Naive B cell (primary cell): ENCODE measurements around the gene DVL1. TPM values are rescaled to one million over a fixed set of nuclear protein-coding genes. Genes with fewer than 3 reads are reported as not detected.
A peak's percentile ranks its signal among the peaks of the same experiment; 100 is the strongest.

Experiments used
- ATAC-seq, 2 donors: fragments of 150-1000 bp; cut with Tn5 transposase; 2 replicates each; pipeline ENCODE4 v1.10.0; 2021; ENCODE audit warnings: low read depth in 2 of 2, mild to moderate bottlenecking in 2 of 2, moderate library complexity in 2 of 2
- DNase-seq: peaks from one replicate; pipeline ENCODE4 v3.0.0; 2022
- H3K27ac Mint-ChIP-seq, 6 donors: one replicate each; pipeline ENCODE4 v1.8.0; 2020 to 2022; ENCODE audit warnings: mild to moderate bottlenecking in 6 of 6, mixed read lengths in 6 of 6, moderate library complexity in 5 of 6, inconsistent platforms in 2 of 6
- H3K27me3 Mint-ChIP-seq, 3 donors: one replicate each; pipeline ENCODE4 v1.8.0; 2021 to 2022; ENCODE audit warnings: mixed read lengths in 3 of 3, mild to moderate bottlenecking in 1 of 3
- H3K36me3 Mint-ChIP-seq, 2 donors: one replicate each; pipeline ENCODE4 v1.8.0; 2020 to 2022; ENCODE audit warnings: mixed read lengths in 2 of 2, inconsistent platforms in 1 of 2, mild to moderate bottlenecking in 1 of 2
- H3K4me1 Mint-ChIP-seq, 3 donors: one replicate each; pipeline ENCODE4 v1.8.0; 2020 to 2022; ENCODE audit warnings: mixed read lengths in 3 of 3, inconsistent platforms in 1 of 3, mild to moderate bottlenecking in 1 of 3, moderate library complexity in 1 of 3
- H3K4me3 Mint-ChIP-seq, 8 donors: one replicate each; pipeline ENCODE4 v1.8.0; 2020 to 2022; ENCODE audit warnings: mild to moderate bottlenecking in 8 of 8, mixed read lengths in 8 of 8, moderate library complexity in 8 of 8, inconsistent platforms in 2 of 8
- H3K9me3 Mint-ChIP-seq, 7 donors: one replicate each; pipeline ENCODE4 v1.8.0; 2020 to 2022; ENCODE audit warnings: mixed read lengths in 7 of 7, mild to moderate bottlenecking in 5 of 7, inconsistent platforms in 2 of 7, moderate library complexity in 1 of 7
- polyA plus RNA-seq, 6 donors: library from polyadenylated mRNA; unstranded; fragments of 300-500 nt; fragmentation: Illumina TruSeq; gene quantifications; one replicate each; pipeline ENCODE4 v1.2.3, GENCODE V29; 2021; ENCODE audit warnings: low read depth in 6 of 6

Gene DVL1
- polyA plus RNA-seq, 6 donors from 2014 or later, result 0.40 to 1.0 (median 0.68) TPM; not detected in 1

DNA sequence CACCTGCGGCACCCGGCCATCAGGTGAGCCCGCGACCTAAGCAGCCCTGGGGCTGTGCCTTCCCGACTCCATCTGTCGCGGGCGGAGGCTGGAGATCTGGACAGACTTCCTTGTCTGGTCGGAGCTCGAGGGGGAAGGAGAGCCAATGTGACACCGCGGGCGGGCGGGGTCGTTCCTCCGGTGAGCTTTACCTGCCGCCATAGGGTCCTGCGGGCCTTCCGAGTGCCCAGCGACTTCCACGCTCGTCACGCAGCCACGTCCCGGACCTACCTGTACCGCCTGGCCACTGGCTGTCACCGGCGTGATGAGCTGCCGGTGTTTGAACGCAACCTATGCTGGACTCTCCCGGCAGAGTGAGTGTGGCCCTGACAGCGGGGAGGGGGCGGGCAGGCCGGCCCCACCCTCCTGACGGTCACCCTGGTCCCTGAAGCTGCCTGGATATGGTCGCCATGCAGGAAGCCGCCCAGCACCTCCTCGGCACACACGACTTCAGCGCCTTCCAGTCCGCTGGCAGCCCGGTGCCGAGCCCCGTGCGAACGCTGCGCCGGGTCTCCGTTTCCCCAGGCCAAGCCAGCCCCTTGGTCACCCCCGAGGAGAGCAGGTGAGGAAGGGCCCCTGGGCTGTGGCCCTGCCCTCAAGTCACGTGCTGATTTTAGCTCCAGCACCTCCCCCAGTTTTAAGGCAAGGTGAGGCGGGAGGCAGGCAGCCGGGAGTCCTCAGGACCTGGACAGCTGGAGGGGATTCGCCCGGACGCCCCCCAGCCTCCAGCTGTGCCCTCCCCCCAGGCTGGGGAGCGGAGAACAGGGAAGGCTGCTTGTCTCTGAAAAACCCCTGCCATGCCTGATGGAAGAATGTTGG, 39.7 kb downstream of the DVL1 start:
- H3K27ac Mint-ChIP-seq, result peak overlapping the region in 3 of 6 donors; percentile 42 to 79 (median 47)
- H3K9me3 Mint-ChIP-seq, result no peaks in the 10 kb centered on the region
- H3K36me3 Mint-ChIP-seq, result no peaks in the 10 kb centered on the region
- peaks cover 18 to 28% (median 20%) of the 10 kb centered on the region in 3 donors for H3K4me1 Mint-ChIP-seq
- DNase-seq (no peak), ATAC-seq (no peak)
- no peaks in the 10 kb centered on the region for H3K27me3 Mint-ChIP-seq
- H3K4me3 Mint-ChIP-seq, result peak overlapping the region; percentile 34 to 89 (median 74)

DNA sequence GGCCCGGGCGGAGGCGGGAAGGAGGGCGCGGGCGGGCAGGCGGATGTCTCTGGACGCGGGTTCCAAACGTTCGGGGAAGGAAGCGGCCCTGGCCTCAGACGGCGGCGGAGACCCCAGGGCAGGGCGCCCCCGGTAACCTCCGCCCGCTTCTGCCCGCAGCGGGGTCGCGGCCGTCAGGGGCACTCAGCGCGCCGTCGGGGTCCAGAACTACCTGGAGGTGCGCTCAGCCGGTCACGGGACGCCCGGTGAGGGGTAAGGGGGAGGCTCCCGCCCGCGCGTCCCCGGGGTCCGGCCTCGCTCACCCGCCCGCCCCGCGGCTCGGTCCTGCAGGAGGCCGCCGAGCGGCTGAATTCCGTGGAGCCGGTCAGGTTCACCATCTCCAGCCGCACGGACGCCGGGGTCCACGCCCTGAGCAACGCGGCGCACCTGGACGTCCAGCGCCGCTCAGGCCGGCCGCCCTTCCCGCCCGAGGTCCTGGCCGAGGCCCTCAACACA, 40.4 kb downstream of the DVL1 start:
- H3K36me3 Mint-ChIP-seq, result no peaks in the 10 kb centered on the region
- peak overlapping the region; percentile 79 to 95 (median 86) for H3K4me3 Mint-ChIP-seq
- no peak for DNase-seq
- H3K4me1 Mint-ChIP-seq, result peaks cover 19 to 30% (median 20%) of the 10 kb centered on the region in 3 donors
- H3K27me3 Mint-ChIP-seq, result no peaks in the 10 kb centered on the region
- no peak for ATAC-seq
- peak overlapping the region; percentile 70 to 96 (median 86) for H3K27ac Mint-ChIP-seq
- no peaks in the 10 kb centered on the region for H3K9me3 Mint-ChIP-seq

DNA sequence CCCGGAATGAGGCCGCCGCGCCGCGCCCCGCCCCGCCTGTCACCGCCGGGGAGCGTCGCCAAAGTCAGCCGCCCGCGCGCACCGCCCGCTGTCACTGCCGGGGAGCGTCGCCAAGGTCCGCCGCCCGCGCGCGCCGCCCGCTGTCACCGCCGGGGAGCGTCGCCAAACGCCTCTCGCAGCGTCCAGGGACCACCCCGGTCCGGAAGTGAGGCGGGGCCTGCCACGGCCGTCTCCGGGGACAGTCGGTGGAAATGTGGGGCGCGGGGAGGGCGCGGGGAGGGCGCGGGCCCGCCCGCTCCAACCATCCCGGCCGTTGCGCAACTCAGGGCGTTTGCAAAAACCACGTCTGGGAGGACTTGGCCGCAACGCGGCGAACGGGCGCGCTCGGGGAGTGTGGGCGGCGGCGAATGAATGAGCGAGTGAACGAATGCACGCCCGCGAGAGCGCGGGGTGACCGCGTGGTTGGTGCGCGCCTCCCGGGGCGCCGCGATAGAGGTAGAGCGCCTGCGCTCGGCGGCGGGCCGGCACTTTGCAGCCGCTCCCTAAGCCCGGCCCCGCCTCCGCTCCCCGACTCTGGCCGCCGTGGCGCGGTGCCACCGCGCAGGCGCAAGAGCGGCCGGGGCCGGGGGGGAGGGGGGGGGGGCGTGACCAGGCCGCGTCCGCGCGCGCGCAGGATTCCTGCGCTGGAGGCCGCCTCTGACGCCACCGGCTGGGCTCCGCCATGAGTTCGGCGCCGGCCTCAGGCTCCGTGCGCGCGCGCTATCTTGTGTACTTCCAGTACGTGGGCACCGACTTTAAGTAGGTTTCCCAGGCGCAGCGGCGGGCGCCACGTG, 41.1 kb downstream of the DVL1 start, which contains the start of the genes ACAP3 and PUSL1:
Gene ACAP3 (minus strand): TSS at position 8 of the 833 bp plus-strand sequence. CDS start 115 bp downstream, outside the sequence.
Gene PUSL1 (plus strand): TSS at position 675 of the 833 bp plus-strand sequence. CDS start 47 bp downstream, at position 722.
- ATAC-seq (peak; percentile 66 to 71), DNase-seq (peak; percentile 89)
- Mint-ChIP-seq H3K27me3 (no peaks in the 10 kb centered on the region), H3K4me3 (peak within 1 kb of the TSS; percentile 79 to 95 (median 88)), H3K36me3 (no peaks in the 10 kb centered on the region), H3K4me1 (peaks cover 19 to 30% (median 20%) of the 10 kb centered on the region in 3 donors), H3K27ac (peak within 1 kb of the TSS; percentile 81 to 96 (median 91)), H3K9me3 (no peaks in the 10 kb centered on the region)

DNA sequence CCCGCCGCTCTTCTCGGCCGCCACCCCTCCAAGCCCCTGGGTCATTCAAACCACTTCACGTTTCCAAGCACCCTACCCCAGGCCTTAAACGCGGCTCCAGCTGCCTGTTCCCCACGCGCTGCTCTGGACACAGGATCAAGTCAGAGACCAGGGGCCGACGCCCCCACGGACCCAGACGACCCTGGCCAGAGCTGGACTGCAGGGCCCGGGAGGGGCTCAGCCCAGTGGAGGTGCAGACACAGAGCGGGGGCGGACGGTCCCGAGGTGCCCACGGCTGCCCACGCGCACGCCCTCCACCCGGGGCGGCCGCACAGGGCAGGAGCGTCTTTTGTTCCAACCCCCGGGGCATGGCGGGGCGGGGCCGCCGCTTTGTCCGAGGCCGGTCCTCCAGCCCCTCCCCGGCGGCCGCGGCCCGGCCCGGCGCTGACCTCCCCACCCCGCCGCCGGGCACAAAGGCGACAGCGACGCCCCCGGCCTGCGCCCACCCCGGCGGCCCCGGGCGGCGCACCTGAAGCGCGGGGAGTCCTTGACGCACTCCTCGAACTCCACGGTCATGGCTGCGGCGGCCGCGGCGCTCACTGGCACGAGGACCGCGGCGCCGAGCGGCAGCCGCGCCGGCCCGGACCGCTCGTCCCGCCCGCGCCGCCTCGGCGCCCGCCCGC, 41.8 kb downstream of the DVL1 start:
- no peak for ATAC-seq
- peak overlapping the region; percentile 79 to 93 (median 88) for H3K4me3 Mint-ChIP-seq
- H3K4me1 Mint-ChIP-seq, result peaks cover 19 to 30% (median 20%) of the 10 kb centered on the region in 3 donors
- no peak for DNase-seq
- no peaks in the 10 kb centered on the region for H3K36me3 Mint-ChIP-seq
- peak overlapping the region in 5 of 6 donors; percentile 81 to 94 (median 86) for H3K27ac Mint-ChIP-seq
- H3K27me3 Mint-ChIP-seq, result no peaks in the 10 kb centered on the region
- H3K9me3 Mint-ChIP-seq, result no peaks in the 10 kb centered on the region

DNA sequence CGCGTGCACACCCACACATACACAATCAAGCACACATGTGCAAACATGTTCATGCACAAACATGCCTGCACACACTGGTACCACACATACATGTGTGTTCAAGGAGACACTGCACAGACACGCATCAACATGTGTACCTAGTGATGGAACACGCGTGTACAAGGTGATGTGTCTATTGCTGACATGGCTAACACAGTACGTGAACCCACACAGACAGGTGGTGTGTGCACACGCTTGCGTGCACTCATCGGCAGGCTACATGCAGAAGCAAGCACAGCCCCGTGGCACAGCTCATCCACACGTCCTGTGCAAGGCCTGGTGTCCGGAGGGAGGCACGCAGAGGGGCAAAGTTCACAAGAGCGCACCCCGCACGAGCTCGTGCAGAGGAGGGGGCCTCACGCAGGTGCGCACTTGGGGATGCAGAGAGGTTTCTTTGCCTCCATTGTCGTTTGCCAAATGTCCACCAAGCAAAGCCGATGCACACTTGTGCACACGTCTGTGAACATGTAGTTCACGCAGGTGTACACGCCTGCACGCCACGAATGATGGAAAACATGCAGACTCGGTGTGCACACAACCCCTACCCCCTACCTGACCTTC, 42.5 kb downstream of the DVL1 start:
- no peak for ATAC-seq
- Mint-ChIP-seq H3K4me3 (peak overlapping the region; percentile 75 to 93 (median 88)), H3K36me3 (no peaks in the 10 kb centered on the region), H3K27me3 (no peaks in the 10 kb centered on the region), H3K27ac (peak overlapping the region; percentile 76 to 94 (median 84)), H3K4me1 (peaks cover 19 to 30% (median 20%) of the 10 kb centered on the region in 3 donors), H3K9me3 (no peaks in the 10 kb centered on the region)
- no peak for DNase-seq

DNA sequence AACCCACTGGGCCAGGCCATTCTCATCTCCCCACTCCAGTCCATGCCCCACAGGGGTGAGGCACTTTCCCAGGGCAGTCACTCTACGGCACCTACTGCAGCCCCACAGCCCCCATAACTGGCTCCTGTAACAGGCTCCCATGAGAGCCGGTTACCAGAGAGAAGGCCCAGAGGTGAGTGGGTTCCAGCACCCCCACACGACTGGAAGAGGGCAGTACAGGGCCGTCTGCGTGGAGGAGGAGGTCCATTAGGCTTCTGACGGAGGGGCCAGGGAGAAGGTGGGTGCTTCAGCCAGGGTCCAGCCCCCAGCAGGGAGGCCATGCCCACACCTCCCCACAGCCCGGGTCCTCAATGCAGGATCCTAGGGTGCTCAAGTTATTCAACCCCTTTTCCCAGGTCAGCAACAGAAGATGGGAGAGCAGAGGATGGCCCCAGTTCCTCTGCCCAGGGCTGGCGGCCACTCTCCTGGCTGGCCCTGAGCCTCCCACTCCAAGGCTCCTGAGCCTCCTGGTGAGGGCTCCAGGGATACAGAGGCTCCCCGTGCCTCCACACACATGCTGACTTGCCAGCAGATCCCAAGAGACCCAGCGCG, 43.1 kb downstream of the DVL1 start:
- H3K4me1 Mint-ChIP-seq, result peaks cover 19 to 30% (median 20%) of the 10 kb centered on the region in 3 donors
- no peaks in the 10 kb centered on the region for H3K9me3 Mint-ChIP-seq
- no peak for DNase-seq
- ATAC-seq, result no peak
- H3K27ac Mint-ChIP-seq, result peak overlapping the region; percentile 75 to 94 (median 80)
- no peaks in the 10 kb centered on the region for H3K36me3 Mint-ChIP-seq
- H3K4me3 Mint-ChIP-seq, result peak overlapping the region; percentile 75 to 93 (median 88)
- no peaks in the 10 kb centered on the region for H3K27me3 Mint-ChIP-seq

DNA sequence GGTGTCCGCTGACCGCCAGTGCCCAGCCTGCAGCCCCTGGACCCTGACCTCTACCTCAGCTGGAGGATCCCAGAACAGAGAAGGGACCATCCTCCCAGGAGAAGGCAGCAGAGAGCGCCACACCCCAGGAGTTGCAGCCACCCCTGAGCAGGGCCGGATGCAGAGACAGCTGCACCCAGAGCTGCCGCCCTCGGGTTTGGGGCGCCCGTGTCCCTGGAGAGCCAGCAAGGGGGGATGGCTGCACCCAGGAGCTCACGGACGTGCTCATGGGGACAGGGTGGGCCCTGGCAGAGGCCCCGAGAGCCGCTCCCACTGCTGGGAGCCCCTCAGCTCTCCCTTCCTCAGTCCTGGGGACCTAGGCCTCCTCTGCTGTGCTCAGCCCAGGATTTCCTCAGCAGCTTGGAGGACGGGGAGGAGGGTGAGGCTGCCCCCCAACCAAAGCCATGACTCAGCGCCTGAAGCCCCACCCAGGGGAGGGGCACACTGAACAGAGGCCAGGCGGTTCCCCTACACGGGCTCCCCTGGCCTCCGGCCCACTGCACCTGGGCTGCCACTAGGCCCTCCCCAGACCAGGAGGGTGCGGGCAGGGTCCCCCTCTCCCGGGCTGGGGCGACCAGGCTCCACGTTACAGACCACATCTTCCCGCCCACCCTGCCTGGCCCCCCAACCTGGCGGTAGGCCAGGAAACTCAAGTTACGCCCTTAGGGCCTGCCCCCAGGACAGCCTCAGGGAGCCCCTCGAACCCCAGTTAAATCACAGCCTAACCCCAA, 43.7 kb downstream of the DVL1 start:
- DNase-seq (peak; percentile 65), ATAC-seq (peak; percentile 30 to 43)
- H3K4me1 Mint-ChIP-seq, result peaks cover 19 to 30% (median 20%) of the 10 kb centered on the region in 3 donors
- no peaks in the 10 kb centered on the region for H3K36me3 Mint-ChIP-seq
- no peaks in the 10 kb centered on the region for H3K27me3 Mint-ChIP-seq
- H3K9me3 Mint-ChIP-seq, result no peaks in the 10 kb centered on the region
- peak overlapping the region; percentile 75 to 93 (median 88) for H3K4me3 Mint-ChIP-seq
- H3K27ac Mint-ChIP-seq, result peak overlapping the region; percentile 42 to 83 (median 70)

DNA sequence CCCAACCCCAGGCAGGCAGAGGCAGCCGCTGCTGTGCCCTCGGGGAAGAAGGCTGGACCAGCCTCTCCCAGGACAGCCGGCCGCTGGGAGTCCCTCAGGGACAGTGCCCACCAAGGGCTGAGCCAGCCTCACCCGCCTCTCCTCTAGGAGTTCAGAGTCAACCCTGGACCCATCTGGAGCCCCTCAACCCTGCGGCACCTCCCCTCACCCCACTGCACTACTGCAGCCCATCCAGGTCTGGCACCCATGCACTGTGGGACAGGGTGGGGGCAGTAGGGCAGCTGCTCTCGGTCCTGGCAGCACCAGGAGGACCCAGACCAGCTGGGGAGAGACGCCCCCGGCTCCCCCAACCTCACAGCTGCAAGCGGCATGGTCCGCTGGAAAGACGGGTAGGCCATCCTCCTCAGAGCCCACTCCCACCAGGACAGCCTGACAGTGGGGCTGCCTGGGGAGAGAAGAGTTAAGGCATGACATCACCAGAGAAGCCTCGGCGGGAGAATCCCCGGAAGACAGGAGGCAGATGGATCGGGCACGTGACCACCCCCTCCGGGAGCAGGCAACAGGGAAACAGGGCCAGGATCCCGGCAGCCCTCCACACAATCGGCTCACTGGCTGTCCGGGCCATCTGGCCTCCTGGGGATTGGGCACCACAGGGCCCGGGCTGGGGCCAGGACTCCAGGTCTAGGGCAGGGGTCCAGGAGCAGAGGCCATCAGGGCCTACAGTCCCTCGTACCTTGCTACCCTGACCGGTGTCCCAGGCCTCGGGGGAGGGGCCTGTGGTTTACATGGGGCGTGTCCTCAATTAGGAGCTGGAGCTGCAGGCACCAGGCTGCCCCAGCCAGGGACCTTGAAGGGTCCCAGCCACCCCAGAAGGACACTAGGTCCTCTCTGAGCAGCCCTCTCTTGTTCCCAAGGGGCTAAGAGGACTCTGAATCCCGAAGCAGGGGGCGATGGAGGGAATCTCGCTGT, 44.6 kb downstream of the DVL1 start:
- Mint-ChIP-seq H3K9me3 (no peaks in the 10 kb centered on the region), H3K27me3 (no peaks in the 10 kb centered on the region), H3K4me3 (peak overlapping the region in 7 of 8 donors; percentile 20 to 92 (median 84)), H3K27ac (peak overlapping the region in 1 of 6 donors; percentile 66), H3K36me3 (no peaks in the 10 kb centered on the region), H3K4me1 (peaks cover 19 to 30% (median 20%) of the 10 kb centered on the region in 3 donors)
- ATAC-seq (no peak), DNase-seq (no peak)

DNA sequence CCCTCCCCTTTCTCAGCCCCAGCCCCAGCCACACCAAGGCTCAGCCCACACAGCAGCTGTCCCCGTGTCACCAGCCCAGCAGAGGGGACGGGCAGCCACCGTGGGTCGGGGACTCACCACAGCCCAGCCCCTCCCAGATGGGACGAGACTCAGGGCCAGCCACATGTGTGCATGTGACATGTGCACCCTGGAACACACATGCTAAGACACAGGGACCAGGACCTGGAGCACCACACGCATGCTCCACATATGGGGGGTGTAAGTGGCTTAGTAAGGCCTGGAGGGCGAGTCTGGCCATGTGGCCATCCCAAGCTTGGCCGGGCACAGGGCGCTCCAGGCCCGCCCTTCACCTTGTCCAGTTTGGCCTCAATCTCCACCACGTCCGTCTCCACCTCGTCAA, 45.5 kb downstream of the DVL1 start:
- H3K9me3 Mint-ChIP-seq, result no peaks in the 10 kb centered on the region
- peak overlapping the region in 1 of 8 donors; percentile 37 for H3K4me3 Mint-ChIP-seq
- no peak overlapping the region for H3K27ac Mint-ChIP-seq
- ATAC-seq (no peak), DNase-seq (no peak)
- H3K27me3 Mint-ChIP-seq, result no peaks in the 10 kb centered on the region
- no peaks in the 10 kb centered on the region for H3K36me3 Mint-ChIP-seq
- H3K4me1 Mint-ChIP-seq, result peaks cover 19 to 30% (median 20%) of the 10 kb centered on the region in 3 donors

DNA sequence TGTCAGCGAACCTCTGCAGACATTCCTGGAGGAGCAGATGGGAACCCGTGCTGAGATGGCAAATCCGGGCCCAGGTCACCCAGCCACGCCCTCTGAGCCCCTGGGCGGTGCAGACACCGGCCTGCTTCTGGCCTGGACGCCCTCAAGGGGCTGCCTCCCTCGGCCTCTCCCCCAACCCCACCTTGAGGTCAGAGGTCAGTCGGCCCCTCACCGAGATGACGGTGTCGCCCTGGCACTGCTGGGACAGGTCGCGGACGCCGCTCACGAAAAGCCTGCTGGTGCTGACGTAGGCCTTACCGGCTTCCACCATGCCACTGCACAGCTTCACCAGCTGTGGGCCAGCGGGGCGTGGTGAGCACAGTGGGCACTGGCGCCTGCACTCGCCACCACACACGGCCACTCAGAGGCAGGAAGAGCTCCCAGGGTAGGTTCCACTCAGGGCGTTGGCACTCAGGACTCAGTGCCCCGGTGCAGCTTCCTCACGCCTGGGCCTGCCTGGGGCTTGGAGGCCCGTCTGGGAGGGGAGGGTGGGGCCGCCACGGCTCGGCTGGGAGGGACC, 46.2 kb downstream of the DVL1 start:
- H3K27me3 Mint-ChIP-seq, result no peaks in the 10 kb centered on the region
- H3K4me1 Mint-ChIP-seq, result peaks cover 19 to 30% (median 20%) of the 10 kb centered on the region in 3 donors
- H3K36me3 Mint-ChIP-seq, result no peaks in the 10 kb centered on the region
- ATAC-seq, result no peak
- no peak overlapping the region for H3K4me3 Mint-ChIP-seq
- no peak for DNase-seq
- no peaks in the 10 kb centered on the region for H3K9me3 Mint-ChIP-seq
- no peak overlapping the region for H3K27ac Mint-ChIP-seq
